Upper lobe of left lung (tissue), 6 donors: ENCODE results near the gene ROPN1L. TPM values are rescaled to one million over a fixed set of nuclear protein-coding genes. Genes with fewer than 3 reads are reported as not detected.
"Not testable (repeated sequence)": the region's sequence is repeated elsewhere in the genome, so short reads cannot be mapped to it uniquely, and the experiment has no call there.

Experiments
- ATAC-seq, 2 donors: fragments of 200-7000 bp; cut with Tn5 transposase; one replicate each; pipeline ENCODE4 v1.9.1; 2022; ENCODE audit warnings: mild to moderate bottlenecking in 2 of 2, moderate library complexity in 2 of 2; ENCODE audit not compliant: low FRiP score in 2 of 2
- DNase-seq, 2 donors: peaks; one replicate each; pipeline ENCODE4 v3.0.0-alpha.2; 2019 to 2020
- H3K27ac ChIP-seq, 4 donors: fragments of 200-600 bp; sonication (generic); one replicate each; pipeline ENCODE4 v1.5.1; 2016 to 2019
- H3K27me3 ChIP-seq, 4 donors: fragments of 200-600 bp; sonication (generic); one replicate each; pipeline ENCODE4 v1.5.1; 2017 to 2019
- H3K36me3 ChIP-seq, 4 donors: fragments of 200-600 bp; sonication (generic); one replicate each; pipeline ENCODE4 v1.5.1; 2016 to 2019
- H3K4me1 ChIP-seq, 4 donors: fragments of 200-600 bp; sonication (generic); one replicate each; pipeline ENCODE4 v1.5.1; 2018 to 2019
- H3K4me3 ChIP-seq, 4 donors: fragments of 200-600 bp; sonication (generic); one replicate each; pipeline ENCODE4 v1.5.1; 2017 to 2019; ENCODE audit warnings: mild to moderate bottlenecking in 2 of 4, moderate library complexity in 1 of 4
- H3K9me3 ChIP-seq, 4 donors: fragments of 200-600 bp; sonication (generic); one replicate each; pipeline ENCODE4 v1.5.1; 2018 to 2019
- EP300 ChIP-seq, 4 donors: sonication (generic); formaldehyde crosslinking; IDR thresholded peaks; one replicate each; pipeline ENCODE4 v1.5.1; 2017; ENCODE audit warnings: antibody characterized with exemption in 4 of 4, control low read depth in 2 of 4
- POLR2A ChIP-seq, 4 donors: fragments of 450-650 bp; IDR thresholded peaks; one replicate each; pipeline ENCODE4 v1.5.1; 2016 to 2017; ENCODE audit warnings: antibody characterized with exemption in 4 of 4, mild to moderate bottlenecking in 2 of 4
- POLR2AphosphoS5 ChIP-seq, 2 donors: sonication (generic); formaldehyde crosslinking; IDR thresholded peaks; one replicate each; pipeline ENCODE4 v1.5.1; 2017; ENCODE audit warnings: antibody characterized with exemption in 2 of 2
- WGBS, 2 donors: methylation state at CpG; one replicate each; pipeline ENCODE4 v1.1.5; 2017 to 2018; 5-methylcytosine and 5-hydroxymethylcytosine counted together
- total RNA-seq, 6 donors: library from RNA; depleted of rRNA in 4 of 6; stranded (reverse); fragments of >200 nt in 4 of 6; gene quantifications; one replicate each; pipeline versions ENCODE4 v1.1.0 to v1.2.1, GENCODE V29; 2016 to 2021
- TF ChIP-seq, protein P1 (sequence below), 6 experiments: fragments of 450-650 bp in 4 of 6; fragments of 200-600 bp in 2 of 6; sonication (generic) in 2 of 6; IDR thresholded peaks; one replicate each; pipeline ENCODE4 v1.5.1; 2016 to 2019; ENCODE audit warnings: antibody characterized with exemption in 6 of 6
- donor health status: DM: no; HTN: no; CAD: no; lungs with moderate emphysema.
- donor health status: DM: no; HTN: yes; CAD: no; lungs with severe emphysema.

Gene ROPN1L
- 10 to 100 TPM in 4 of 6 donors, 1 to 10 TPM in 1, under 1 TPM in 1; 0.89 to 70.3 (median 13.6) TPM for total RNA-seq

DNA sequence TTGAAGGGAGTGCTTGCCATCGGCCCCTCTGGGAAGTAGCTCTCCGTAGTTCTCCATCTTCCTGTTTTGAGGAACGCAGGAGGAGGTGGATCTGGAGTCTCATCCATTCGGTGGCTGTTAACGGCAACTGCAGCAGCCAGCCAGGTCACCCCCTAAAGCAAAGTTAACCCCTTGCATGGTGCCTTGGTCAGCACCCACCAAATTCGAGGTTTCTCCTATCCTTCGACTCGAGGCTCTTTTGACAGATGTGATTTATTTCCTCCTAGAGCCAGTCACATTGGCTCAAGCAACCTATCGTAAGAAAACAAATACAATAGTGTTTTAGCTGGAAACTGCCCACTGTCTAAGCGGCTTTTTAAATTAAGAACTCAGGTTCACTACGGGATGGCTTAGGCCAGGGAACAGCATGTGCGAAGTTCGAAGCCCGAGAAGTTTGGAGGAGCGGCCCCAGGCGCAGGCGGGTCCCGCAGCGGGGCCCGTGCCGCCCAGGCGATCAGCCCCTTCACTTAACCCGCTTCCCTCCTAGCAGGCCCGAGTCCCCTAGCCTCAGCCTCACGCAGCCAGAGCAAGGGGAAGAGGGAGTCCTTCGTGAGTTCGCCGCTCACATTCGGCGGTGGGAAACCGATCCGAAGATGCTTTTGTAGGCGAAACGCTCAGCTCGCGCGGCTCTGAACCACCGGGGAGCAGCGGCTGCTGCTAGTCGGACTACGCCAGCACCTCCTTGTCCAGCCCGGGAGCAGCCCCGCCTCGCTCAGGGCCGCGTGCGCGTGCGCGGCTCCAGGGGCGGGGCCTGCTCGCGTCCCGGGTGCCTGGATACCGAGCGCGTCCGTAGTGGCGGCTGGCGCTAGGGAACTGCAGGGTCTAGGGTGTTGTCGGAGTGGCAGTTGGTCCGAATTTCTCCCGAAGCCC is at the start of gene ROPN1L:
TSS of gene ROPN1L (plus strand) at position 797 of the 909 bp plus-strand sequence. CDS start 289 bp downstream, outside the sequence.
- H3K27me3 ChIP-seq = no peaks in the 10 kb centered on the region
- TF ChIP-seq POLR2A (IDR thresholded peaks at IDR 0.05) (peak in 3 of 4 donors; percentile 20 to 74 (median 55)), EP300 (IDR thresholded peaks at IDR 0.05) (no peak), POLR2AphosphoS5 (IDR thresholded peaks at IDR 0.05) (peak; percentile 42 to 86)
- TF ChIP-seq, protein P1, sequence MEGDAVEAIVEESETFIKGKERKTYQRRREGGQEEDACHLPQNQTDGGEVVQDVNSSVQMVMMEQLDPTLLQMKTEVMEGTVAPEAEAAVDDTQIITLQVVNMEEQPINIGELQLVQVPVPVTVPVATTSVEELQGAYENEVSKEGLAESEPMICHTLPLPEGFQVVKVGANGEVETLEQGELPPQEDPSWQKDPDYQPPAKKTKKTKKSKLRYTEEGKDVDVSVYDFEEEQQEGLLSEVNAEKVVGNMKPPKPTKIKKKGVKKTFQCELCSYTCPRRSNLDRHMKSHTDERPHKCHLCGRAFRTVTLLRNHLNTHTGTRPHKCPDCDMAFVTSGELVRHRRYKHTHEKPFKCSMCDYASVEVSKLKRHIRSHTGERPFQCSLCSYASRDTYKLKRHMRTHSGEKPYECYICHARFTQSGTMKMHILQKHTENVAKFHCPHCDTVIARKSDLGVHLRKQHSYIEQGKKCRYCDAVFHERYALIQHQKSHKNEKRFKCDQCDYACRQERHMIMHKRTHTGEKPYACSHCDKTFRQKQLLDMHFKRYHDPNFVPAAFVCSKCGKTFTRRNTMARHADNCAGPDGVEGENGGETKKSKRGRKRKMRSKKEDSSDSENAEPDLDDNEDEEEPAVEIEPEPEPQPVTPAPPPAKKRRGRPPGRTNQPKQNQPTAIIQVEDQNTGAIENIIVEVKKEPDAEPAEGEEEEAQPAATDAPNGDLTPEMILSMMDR (IDR thresholded peaks at IDR 0.05) = no peak
- H3K4me1 ChIP-seq = peaks cover 31 to 40% (median 38%) of the 10 kb centered on the region in 4 donors
- peak within 1 kb of the TSS; percentile 61 to 78 (median 66) for H3K4me3 ChIP-seq
- 2 to 3% methylated on average over 34 to 48 of the region's 63 CpGs for WGBS, 2 donors
- DNase-seq (peak; percentile 91 to 98), ATAC-seq (peak; percentile 98 to 99)
- no peaks in the 10 kb centered on the region for H3K9me3 ChIP-seq
- H3K36me3 ChIP-seq = peaks cover 0 to 8% (median 0%) of the 10 kb centered on the region in 4 donors
- H3K27ac ChIP-seq = peak within 1 kb of the TSS; percentile 59 to 88 (median 84)

DNA sequence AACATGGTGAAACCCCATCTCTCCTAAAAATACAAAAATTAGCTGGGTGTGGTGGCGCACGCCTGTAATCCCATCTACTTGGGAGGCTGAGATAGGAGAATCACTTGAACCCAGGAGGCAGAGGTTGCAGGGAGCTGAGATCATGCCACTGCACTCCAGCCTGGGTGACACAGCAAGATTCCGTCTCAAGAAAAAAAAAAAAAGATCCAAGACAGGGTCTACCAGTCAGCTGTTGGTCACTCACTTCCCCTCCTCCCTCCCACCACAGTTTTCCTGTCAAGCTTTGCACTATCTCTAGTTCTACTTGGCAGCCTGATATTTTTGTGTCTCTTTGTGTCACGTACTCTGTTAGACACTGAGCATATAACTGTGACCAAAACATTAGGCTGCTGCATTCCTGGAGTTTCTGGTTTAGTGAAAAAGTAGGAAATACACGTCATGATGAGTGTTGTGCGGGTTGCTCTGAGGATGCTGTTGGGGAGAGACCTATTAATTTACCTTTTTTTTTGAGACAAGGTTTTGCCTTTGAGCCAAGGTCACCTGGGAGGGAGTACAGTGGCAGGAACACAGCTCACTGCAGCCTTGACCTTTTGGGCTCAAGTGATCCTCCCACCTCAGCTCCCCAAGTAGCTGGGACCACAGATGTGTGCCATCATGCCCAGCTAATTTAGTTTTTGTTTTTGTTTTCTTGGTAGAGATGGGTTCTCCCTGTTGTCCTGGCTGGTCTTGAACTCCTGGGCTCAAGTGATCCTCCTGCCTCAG is 48.9 kb upstream of the ROPN1L start:
- WGBS, 2 donors = 88 to 94% methylated on average over 6 of the region's 6 CpGs
- not testable (repeated sequence) for DNase-seq, H3K27me3 ChIP-seq, H3K4me1 ChIP-seq, ATAC-seq, H3K9me3 ChIP-seq, H3K27ac ChIP-seq, H3K4me3 ChIP-seq
- peaks cover 21 to 92% (median 58%) of the 10 kb centered on the region in 4 donors for H3K36me3 ChIP-seq

DNA sequence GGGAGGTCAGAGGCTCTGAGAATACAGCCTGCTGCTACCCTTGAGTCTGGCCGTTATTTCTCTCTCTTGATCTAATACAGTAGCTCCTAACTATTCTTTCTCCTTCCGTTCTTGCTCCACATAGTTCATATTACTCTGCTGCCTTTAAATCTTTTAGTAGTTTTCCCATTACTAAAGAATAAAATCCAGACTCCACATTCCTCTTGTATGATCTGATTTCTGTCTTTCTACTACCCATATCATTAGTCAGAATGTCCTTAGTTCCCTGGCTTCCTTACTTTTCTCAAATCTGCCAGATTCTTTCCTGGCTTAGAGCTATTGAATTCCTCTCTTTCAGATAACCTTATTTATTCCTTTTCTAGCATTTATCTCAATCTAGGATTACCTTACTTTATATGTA is 48.2 kb upstream of the ROPN1L start:
- WGBS, 2 donors = 88 to 95% methylated on average over 2 of the region's 2 CpGs

DNA sequence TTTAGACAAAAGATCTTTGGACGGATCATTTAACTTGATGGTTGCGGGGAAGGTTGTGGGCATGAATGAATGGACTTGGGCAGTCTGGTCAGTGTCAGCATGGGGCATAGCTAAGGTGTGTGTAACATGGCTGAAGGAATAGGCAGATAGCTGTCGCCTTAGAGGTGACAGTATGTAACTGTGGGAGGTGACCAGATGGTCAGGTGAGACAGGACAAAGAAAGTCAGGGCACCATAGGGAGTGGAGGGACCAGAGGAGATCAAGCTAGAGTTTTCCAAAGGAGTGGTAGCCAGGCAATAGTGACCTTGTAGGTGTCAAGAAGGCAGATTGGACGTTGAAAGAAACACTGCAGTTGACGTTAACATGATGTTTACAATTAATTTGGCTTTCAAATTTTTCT is 45.1 kb upstream of the ROPN1L start:
- H3K4me3 ChIP-seq = no peak overlapping the region
- no peak for ATAC-seq
- H3K27ac ChIP-seq = no peak overlapping the region
- TF ChIP-seq, protein P1 (IDR thresholded peaks at IDR 0.05) = no peak
- TF ChIP-seq POLR2AphosphoS5 (IDR thresholded peaks at IDR 0.05) (no peak), EP300 (IDR thresholded peaks at IDR 0.05) (no peak), POLR2A (IDR thresholded peaks at IDR 0.05) (no peak)
- H3K27me3 ChIP-seq = no peaks in the 10 kb centered on the region
- peaks cover 21 to 73% (median 46%) of the 10 kb centered on the region in 4 donors for H3K36me3 ChIP-seq
- 80 to 84% methylated on average over 5 of the region's 5 CpGs for WGBS, 2 donors
- H3K4me1 ChIP-seq = peaks cover 0 to 5% (median 0%) of the 10 kb centered on the region in 4 donors
- DNase-seq = no peak
- H3K9me3 ChIP-seq = no peaks in the 10 kb centered on the region

More for the DNA sequence above, 48.2 kb upstream of the ROPN1L start:
- ATAC-seq (no peak), DNase-seq (no peak)
- peaks cover 21 to 91% (median 56%) of the 10 kb centered on the region in 4 donors for H3K36me3 ChIP-seq
- H3K9me3 ChIP-seq = no peaks in the 10 kb centered on the region
- H3K4me3 ChIP-seq = no peak overlapping the region
- H3K27me3 ChIP-seq = no peaks in the 10 kb centered on the region
- H3K27ac ChIP-seq = no peak overlapping the region
- no peak for TF ChIP-seq EP300 (IDR thresholded peaks at IDR 0.05)
- TF ChIP-seq, protein P1 (IDR thresholded peaks at IDR 0.05) = no peak
- no peak for TF ChIP-seq POLR2AphosphoS5 (IDR thresholded peaks at IDR 0.05)
- no peak for TF ChIP-seq POLR2A (IDR thresholded peaks at IDR 0.05)
- no peaks in the 10 kb centered on the region for H3K4me1 ChIP-seq

DNA sequence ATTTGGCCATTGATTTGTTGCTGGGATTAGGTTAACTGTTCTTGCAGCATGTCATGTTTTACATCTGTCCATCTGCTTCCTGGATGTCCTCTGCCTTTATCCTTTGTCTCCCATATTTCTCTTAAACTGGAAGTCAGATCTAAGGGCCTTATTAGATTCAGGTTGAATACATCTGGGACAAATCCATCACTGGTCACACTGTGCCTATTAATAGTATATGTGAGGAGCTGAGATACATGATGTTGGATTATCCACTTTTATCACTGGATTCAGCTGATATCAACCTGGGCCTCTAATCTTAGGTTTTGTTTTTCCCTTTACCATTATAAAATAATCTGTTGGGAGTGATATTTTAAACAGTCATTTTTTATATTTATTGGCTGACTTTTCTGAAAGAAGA is 41.8 kb upstream of the ROPN1L start:
- Histone ChIP-seq H3K27me3 (no peaks in the 10 kb centered on the region), H3K4me1 (peaks cover 0 to 5% (median 0%) of the 10 kb centered on the region in 4 donors), H3K4me3 (no peak overlapping the region), H3K27ac (peak overlapping the region in 1 of 4 donors; percentile 18), H3K9me3 (no peaks in the 10 kb centered on the region), H3K36me3 (peaks cover 23 to 72% (median 35%) of the 10 kb centered on the region in 4 donors)
- DNase-seq (no peak), ATAC-seq (no peak)
- no peak for TF ChIP-seq POLR2AphosphoS5 (IDR thresholded peaks at IDR 0.05)
- TF ChIP-seq, protein P1 (IDR thresholded peaks at IDR 0.05) = no peak
- TF ChIP-seq POLR2A (IDR thresholded peaks at IDR 0.05) = no peak
- TF ChIP-seq EP300 (IDR thresholded peaks at IDR 0.05) = no peak
